Measurements from ENCODE around the gene ECT2L.
A peak's percentile ranks its signal among the peaks of the same experiment; 100 is the strongest.

Gene ECT2L

DNA sequence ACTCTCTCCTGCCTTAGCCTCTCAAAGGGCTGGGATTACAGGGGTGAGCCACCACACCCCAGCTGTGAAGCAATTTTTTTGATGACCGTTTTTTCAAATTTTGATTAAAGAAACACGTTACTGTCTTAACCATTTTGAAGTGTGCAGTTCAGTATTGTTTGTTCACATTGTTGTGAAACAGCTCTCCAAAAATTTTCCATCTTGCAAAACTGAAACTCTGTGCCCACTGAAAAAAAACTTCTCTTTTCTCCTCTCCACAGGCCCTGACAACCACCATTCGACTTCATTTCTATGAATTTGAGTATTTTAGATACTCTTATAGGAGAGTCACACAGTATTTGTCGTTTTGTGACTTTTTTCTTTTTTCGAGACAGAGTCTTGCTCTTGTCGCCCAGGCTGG, 53.9 kb downstream of the ECT2L start:
- FAIRE-seq, result no peak
- DNase-seq (ENCODE audit: insufficient read length, low spot score), result no peak

DNA sequence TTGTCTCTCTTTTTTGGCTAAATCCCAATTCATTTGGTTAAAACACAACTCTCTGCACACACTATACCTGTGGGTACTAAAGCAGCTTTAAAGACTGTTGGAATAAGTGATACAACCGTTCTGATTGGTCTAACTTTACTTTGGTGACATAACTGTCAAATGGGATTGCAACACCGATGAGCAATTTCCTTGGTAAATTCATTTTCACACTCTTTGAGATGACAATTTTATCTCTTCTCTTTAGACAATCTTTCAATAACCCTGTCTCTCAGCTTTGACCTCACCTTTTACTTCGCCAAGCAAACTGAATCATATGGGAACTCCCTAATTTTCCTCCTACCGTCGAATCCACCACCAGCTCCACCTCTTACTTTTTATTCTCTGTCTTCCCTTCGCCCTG, 60.8 kb downstream of the ECT2L start:
- DNase-seq (ENCODE audit: insufficient read length, low spot score) (no peak), FAIRE-seq (no peak)

DNA sequence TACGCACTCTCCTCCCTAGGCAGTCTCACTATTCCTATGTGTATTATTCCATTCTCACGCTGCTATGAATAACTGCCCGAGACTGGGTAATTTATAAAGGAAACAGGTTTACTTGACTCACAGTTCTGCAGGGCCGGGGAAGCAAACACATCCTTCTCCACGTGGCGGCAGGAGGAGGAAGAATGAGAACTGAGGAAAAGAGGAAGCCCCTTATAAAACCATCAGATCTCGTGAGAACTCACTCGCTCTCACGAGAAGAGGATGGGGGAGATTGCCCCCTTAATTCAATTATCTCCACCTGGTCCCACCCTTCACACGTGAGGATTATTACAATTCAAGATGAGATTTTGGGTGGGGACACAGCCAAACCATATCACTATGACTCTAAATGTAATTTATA, 61.9 kb downstream of the ECT2L start:
- FAIRE-seq (no peak), DNase-seq (ENCODE audit: insufficient read length, low spot score) (no peak)

DNA sequence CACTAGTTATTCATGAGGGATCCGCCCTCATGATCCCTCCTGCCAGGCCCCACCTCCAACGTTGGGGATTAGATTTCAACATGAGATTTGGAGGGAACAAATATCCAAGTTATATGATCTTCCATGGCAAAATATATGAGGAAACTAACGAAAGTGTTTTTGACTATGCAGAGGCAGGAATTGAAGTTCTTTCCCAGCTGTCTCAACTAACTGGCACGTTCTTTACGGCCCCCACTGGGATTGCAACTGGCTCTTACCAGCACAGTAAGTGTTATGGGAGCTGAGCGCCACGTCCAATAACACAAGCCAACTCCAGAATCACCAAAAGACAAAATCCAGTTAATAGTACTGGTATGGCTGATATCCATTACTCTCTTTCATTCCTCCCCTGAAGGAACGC, 66.6 kb downstream of the ECT2L start:
- no peak for FAIRE-seq
- DNase-seq (ENCODE audit: insufficient read length, low spot score), result no peak

DNA sequence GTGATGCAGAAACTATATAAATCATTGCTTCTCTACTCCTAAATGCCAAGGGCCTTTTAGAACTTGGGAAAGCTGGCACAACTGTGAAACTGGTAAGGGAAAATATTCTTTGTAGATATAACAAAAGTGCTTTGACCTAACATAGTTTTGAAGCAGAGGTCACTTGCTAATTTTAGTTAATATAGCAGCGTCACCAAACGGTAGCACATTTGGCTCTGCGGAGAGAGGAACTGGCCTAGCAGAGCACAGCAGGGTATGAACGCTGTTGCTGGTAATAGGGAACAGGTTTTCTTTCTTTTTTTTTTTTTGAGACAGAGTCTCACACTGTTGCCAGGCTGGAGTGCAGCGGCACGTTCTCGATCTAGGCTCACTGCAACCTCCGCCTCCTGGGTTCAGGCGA, 67.4 kb downstream of the ECT2L start:
- DNase-seq (ENCODE audit: insufficient read length, low spot score) (no peak), FAIRE-seq (no peak)

DNA sequence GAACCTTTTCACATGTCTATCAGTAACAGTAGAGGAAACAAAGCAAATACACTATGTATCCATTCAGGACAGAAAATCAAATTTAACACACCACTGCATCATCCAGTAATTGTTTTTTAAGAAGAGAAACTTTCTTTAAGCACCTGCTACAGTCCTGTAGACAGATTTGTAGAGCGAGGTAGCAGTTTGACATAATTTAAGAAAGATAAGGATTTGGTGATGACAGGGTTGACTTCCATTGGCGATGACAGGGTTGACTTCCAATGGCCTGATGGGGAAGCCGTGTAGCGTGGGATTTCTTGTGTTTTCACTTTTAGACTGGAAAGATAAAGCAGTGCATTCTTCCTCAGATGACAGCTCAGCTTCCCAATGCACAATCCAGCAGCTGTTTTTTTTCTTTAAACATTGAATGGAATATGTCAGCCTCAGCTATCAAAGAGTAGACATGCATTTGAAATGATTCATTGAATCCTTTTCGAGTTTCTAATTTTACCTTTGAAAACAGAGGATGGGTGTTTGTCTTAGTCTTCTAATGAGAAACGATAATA, 68.5 kb downstream of the ECT2L start:
- no peak for DNase-seq (ENCODE audit: insufficient read length, low spot score)
- FAIRE-seq, result no peak

DNA sequence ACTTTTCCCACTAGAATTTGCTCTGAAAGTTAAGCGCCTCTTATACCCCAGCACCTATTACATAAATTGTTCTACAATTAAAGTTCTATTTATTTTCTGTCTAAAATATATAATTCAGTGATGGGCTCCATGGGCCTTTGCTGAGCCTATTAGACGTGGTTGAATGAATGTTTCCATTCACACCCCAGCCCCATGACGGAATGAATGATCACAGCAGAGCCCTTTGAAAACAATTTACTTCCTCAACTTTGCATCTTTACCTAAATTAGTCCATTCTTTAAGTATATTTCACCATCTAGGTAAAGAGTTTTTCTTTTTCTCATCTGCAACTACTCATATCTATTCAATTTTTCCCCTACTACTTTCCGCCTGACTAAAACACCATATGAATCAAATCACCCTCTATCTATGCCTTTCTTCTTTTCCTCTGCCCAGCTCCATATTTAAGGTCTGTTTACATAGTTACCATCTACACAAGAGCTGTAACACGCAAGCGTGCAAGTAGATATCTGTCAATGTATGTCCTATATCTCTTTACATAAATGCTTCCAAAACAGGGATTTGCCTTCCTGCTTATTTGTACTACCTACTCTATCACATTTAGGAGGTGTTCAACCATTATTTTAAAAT, 69.7 kb downstream of the ECT2L start:
- FAIRE-seq, result no peak
- DNase-seq (ENCODE audit: insufficient read length, low spot score), result no peak

DNA sequence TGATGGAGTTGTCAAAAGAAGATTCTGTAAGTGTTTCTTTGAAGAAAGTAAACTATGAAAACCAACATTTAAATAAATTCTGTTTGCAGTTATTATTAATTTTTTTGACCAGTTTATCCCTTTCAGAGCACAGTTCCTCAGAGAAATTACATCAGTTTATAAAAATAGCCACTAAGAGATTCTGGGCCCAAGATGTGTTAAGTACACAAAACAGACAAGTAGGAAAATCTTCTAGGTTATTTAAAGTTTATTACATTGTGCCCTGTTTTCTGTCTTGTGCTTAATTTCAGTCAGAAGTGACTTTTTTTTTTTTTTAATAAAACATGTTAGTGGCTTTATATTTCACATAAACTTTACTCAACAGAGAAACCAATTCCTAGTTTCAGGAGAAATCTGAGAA, 72.3 kb downstream of the ECT2L start:
- DNase-seq (ENCODE audit: insufficient read length, low spot score), result no peak
- no peak for FAIRE-seq

DNA sequence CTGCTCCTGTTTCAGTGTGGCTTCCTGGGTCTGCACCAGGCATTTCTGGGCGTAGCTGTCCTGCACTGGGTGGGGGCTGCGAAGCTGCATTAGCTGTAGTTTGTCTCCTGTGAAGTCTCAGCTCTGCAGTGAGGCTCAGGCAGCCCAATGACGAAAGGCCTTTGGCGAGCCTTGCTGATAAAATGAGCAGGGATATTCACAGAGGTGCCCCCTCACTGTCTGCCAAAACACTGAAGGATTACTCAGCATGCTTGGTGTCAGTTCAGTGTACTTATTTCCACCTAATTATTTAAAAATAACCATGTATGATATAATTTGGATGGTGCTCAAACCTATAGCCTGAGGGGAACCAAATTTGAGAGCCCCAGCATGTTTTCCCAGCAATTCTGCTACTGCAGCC, 73.5 kb downstream of the ECT2L start:
- FAIRE-seq (no peak), DNase-seq (ENCODE audit: insufficient read length, low spot score) (no peak)

DNA sequence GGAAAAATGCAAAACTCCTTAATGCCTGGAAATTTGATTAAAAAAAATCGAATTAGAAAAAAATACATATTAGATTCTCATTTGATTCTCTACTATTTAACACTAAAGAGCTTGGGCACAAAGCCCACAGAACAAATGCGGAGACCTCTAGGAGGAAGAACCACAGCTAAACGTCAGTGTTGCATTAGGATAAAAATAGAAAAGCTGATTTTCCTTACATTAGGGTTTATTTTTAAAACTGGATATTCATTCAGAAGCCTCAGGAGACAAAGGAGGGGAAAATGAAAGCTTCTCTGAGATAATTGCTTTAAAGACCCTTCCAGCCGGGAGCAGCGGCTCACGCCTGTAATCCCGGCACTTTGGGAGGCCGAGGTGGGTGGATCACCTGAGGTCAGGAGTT, 77.3 kb downstream of the ECT2L start:
- DNase-seq (ENCODE audit: insufficient read length, low spot score) (no peak), FAIRE-seq (no peak)

DNA sequence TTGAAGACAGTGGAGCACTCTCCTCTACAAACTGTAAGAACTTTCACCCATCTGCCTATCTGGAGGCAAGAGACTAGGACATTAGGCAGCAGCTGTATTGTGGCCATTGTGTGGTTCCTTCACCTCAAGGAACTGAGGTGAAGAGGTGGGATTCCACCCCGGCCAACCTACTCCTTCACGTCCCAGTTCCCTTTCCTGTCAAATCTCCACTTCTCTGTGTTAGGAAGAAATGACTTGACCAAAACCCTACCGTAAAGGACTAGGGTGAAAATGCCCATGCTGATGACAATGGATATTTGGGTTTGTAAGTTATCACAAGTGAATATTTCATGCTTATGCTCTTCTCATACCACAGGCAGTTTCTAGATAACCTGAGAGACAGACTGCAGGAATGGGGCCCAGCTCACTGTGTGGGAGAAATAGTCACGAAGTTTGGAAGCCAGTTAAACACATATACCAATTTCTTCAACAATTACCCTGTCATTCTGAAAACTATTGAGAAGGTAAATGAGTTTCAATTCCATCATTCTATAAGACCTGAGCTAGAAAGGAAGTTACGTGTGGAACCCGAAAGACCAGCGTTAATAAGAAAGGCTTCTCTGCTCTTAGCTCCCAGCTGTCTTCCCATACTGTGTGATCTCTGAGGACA, 86.6 kb downstream of the ECT2L start:
- FAIRE-seq, result peak; percentile 71
- DNase-seq (ENCODE audit: insufficient read length, low spot score), result peak; percentile 26

DNA sequence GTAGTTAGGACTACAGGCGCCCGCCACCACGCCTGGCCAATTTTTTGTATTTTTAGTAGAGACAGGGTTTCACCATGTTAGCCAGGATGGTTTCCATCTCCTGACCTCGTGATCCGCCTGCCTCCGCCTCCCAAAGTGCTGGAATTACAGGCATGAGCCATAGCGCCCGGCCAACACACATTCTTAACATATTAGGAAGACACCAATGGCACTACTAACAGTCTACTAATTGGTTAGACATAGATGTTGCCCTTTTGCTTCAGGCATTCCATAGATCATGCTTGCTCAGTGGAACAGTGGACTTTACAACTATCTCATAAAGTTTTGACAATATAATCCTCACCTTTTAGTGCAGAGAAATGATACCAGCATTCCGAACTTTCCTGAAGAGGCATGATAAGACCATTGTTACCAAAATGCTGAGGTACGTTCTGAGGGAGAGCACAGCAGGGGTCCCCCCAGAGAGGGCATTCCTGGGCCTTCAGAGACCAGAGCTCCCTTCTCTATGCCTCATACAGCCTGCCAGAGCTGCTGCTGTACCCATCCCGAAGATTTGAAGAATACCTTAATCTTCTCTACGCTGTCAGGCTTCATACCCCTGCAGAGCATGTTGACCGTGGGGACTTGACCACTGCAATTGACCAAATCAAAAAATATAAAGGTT, 89.4 kb downstream of the ECT2L start:
- no peak for FAIRE-seq

DNA sequence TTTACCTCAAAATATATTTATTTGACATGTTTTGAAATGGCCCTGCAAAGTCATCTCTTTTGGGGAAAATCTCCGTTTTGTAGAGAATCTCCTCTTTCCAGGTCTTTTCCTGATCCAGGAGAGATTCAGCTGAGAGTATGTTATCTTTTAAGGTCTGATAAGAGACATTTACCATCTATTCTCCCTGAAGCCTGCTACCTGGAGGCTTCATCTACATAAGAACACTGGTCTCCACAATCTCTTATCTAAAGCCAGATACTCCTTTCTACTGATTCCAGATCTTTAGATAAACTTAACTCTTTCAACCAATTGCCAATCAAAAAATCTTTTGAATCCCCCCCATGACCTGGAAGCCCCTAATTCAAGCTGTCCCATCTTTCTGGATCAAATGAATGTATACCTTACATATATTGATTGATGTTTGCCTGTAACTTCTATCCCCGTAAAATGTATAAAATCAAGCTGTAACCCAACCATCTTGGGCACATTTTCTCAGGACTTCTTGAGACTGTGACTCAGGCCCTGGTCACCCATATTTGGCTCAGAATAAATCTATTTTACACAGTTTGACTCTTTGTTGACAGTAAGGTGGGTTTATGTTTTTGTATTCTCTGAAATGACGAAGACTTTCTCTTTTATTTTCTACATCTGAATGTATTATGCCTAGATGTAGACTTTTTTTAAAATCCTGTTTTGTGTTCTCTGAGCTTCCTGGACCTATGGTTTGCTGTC, 95.5 kb downstream of the ECT2L start:
- no peak for FAIRE-seq
- no peak for DNase-seq (ENCODE audit: insufficient read length, low spot score)

More for the DNA sequence above, 89.4 kb downstream of the ECT2L start:
- no peak for DNase-seq (ENCODE audit: insufficient read length, low spot score)

DNA sequence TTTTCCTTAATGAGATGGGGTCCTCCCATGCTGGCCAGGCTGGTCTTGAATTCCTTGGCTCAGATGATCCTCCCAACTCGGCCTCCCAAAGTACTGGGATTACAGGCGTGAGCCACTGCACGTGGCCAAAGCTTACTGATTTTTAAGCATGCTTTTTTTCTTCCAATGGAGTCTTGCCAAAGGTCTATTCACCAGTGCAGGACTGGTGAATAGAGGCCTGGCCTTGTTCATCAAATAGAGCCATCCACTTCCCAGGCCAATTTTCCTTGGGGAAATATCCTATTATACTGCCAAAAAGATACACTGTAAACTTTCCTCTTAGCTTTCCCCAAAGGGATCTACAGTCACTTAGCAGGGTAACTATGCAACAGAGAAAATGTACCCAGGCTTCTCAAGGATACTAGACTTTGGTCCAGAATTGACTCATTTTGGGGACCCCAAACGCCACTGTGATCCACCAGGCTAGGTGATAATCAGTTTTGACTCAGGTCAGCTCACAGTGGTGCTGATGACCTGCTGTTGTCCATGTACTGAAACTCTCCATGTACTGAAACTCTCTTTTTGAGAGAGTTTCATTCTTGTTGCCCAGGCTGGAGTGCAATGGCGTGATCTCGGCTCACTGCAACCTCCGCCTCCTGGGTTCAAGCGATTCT, 100.3 kb downstream of the ECT2L start:
- DNase-seq (ENCODE audit: insufficient read length, low spot score) (no peak), FAIRE-seq (no peak)

DNA sequence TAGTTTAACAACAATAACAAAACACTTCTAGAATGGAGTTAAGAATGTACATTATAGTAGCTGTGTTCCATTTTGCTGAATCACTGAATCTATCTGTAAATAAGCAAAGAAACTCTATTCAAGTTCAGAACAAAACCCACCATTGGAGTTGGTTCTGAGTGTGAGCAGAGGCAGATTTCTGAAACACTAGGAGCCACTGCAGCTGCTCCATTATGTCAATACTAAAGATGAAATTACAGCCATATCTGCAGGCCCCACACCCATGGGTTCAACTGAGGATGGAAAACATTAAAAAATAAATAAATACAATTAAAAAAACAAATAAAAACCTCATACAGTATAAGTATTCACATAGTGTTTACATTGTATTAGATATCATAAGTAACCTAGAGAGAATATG, 101.1 kb downstream of the ECT2L start:
- FAIRE-seq (no peak), DNase-seq (ENCODE audit: insufficient read length, low spot score) (no peak)

DNA sequence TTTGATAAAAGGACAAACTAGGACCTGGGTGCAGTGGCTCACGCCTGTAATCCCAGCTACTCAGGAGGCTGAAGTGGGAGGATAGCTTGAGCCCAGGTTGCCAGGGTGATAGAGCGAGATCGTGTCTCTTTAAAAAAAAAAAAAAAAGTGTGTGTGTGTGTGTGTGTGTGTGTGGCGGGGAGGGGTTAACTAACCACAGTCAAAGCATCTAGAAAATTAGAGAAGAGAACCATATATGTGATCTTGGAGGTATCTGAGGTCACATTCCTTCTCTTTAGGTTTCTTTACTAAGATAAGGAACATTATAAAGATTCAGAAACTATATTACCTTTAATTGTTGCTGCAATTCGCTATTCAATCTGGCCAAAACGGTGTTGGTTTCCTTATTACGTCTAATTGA, 111.3 kb downstream of the ECT2L start:
- FAIRE-seq (no peak), DNase-seq (ENCODE audit: insufficient read length, low spot score) (no peak)

DNA sequence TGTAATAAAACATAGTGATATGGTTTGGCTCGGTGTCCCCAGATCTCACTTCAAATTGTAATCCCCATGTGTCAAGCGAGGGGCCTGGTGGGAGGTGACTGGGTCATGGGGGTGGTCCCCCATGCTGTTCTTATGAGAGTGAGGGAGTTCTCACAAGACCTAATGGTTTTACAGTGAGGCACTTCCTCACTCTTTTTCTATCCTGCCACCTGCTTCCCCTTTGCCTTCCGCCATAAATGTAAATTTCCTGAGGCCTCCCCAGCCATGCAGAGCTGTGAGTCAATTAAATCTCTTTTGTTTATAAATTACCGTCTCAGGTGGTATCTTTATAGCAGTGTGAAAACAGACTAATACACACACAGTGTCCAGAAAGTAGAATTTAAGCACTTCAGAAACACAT, 113.6 kb downstream of the ECT2L start:
- FAIRE-seq (no peak), DNase-seq (ENCODE audit: insufficient read length, low spot score) (no peak)

DNA sequence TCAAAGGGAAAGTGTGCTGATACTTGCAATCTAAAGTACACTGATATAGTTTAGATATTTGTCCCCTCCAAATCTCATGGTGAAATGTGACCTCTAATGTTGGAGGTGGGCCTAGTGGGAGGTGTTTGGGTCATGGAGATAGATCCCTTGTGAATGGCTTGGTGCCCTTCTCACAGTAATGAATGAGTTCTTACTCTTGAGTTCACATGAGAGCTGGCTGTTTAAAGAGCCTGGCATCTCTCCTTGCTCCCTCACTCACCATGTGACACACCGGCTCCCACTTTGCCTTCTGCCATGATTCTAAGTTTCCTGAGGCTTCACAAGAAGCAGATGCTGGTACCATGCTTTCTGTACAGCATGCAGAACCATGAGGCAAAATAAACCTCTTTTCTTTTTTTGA, 114.1 kb downstream of the ECT2L start:
- FAIRE-seq, result no peak
- no peak for DNase-seq (ENCODE audit: insufficient read length, low spot score)

DNA sequence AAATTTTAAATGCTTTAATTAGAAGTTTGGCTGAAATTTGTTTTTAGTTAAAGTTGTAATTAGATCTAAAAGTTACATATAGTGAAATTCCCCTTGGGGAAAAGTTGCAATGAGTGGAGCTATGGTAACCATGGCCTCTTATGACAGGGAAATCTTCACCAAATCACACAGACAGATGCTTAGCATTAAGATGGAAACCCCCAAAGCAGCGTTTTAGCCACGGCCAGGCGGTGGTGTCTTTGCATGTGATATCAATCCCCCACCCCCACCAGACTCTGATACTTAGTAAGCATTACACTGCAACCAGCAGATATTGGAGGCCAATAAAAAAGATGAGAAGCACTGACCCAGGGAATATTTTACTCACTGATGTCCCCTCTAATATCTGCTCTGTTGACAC, 116.4 kb downstream of the ECT2L start:
- FAIRE-seq (no peak), DNase-seq (ENCODE audit: insufficient read length, low spot score) (no peak)

DNA sequence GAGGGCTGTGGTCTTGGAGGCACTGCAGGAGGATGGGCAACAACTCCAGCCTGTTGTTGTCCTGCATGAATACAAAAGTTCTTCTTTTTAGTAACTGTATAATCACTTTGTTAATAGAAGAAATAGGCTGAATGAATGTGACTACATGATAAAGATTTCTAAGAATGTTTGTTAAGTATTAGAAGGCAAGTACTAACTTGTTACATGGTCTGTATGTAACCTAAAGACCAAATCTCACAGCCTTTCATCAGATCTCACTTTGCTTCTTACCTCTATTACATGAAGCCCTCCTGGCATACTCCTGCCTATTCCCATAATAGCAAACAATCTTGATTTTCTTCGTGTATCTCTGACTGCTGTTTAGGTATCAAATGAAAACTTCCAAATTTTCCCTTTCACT, 118.8 kb downstream of the ECT2L start:
- DNase-seq (ENCODE audit: insufficient read length, low spot score) (no peak), FAIRE-seq (no peak)

DNA sequence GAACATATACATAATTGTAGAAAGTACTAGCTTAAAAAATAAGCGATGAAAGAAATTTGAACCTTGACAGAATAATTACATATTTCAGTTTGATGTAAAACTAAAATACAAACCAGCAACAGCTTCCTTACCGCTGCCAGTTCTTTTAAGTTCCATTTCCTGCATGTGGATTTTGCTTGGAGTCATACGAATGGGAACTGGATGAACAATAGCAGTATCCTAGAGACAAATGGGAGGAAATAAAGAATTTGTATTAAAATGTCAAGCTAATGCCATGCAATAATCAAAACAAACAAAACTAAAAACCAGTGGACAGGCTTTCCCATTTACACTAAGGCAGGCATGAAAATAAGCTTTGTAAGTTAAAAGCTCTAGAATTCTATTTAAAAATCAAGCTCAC, 125.0 kb downstream of the ECT2L start:
- FAIRE-seq (peak; percentile 47), DNase-seq (ENCODE audit: insufficient read length, low spot score) (no peak)

Measured in GM19239 (cell line).